Mesendoderm (in vitro differentiated cells): ENCODE results near the gene TINAG.

Experiments
- DNase-seq: peaks from one replicate; pipeline ENCODE4 v3.0.0; 2013
- H2AK5ac ChIP-seq: 2 replicates; pipeline ENCODE4 v1.6.1; 2013; ENCODE audit warnings: low read length, inconsistent platforms
- H2BK120ac ChIP-seq: 2 replicates; pipeline ENCODE4 v1.6.1; 2013; ENCODE audit warnings: low read depth, mild to moderate bottlenecking, low read length, moderate library complexity, mixed read lengths
- H2BK15ac ChIP-seq: replicated peaks from 2 replicates; pipeline ENCODE4 v1.6.1; 2013; ENCODE audit warnings: low read depth, mild to moderate bottlenecking, moderate library complexity
- H2BK5ac ChIP-seq: 2 replicates; pipeline ENCODE4 v1.6.1; 2013; ENCODE audit warnings: low read length, inconsistent platforms
- H3K18ac ChIP-seq: 2 replicates; pipeline ENCODE4 v1.6.1; 2013; ENCODE audit warnings: mild to moderate bottlenecking, low read length, mixed read lengths
- H3K23ac ChIP-seq: one replicate; pipeline ENCODE4 v1.6.1; 2013; ENCODE audit warnings: low read length
- H3K27ac ChIP-seq: 2 replicates; pipeline ENCODE4 v1.5.1; 2013; ENCODE audit warnings: low read depth, mild to moderate bottlenecking, inconsistent platforms, low read length, moderate library complexity
- H3K27me3 ChIP-seq: 2 replicates; pipeline ENCODE4 v1.6.1; 2013; ENCODE audit warnings: low read length, control low read depth, mild to moderate bottlenecking, inconsistent platforms; ENCODE audit not compliant: insufficient read depth, poor library complexity
- H3K36me3 ChIP-seq: 2 replicates; pipeline ENCODE4 v1.6.1; 2013; ENCODE audit warnings: low read length, inconsistent platforms; ENCODE audit not compliant: control insufficient read depth, insufficient read depth
- H3K4ac ChIP-seq: one replicate; pipeline ENCODE4 v1.6.1; 2013; ENCODE audit warnings: low read depth, mild to moderate bottlenecking, low read length, moderate library complexity
- H3K4me1 ChIP-seq: 2 replicates; pipeline ENCODE4 v1.6.1; 2013; ENCODE audit warnings: low read depth, low read length, inconsistent platforms; ENCODE audit not compliant: control insufficient read depth
- H3K4me2 ChIP-seq: 2 replicates; pipeline ENCODE4 v1.6.1; 2013; ENCODE audit warnings: low read length
- H3K4me3 ChIP-seq: 2 replicates; pipeline ENCODE4 v1.5.1; 2013; ENCODE audit warnings: mild to moderate bottlenecking, low read length
- H3K56ac ChIP-seq: one replicate; pipeline ENCODE4 v1.6.1; 2013; ENCODE audit warnings: low read length
- H3K79me1 ChIP-seq: 2 replicates; pipeline ENCODE4 v1.6.1; 2013; ENCODE audit warnings: low read length, inconsistent platforms
- H3K79me2 ChIP-seq: 2 replicates; pipeline ENCODE4 v1.6.1; 2013; ENCODE audit warnings: mild to moderate bottlenecking, low read length; ENCODE audit not compliant: control insufficient read depth, insufficient read depth
- H3K9ac ChIP-seq: 2 replicates; pipeline ENCODE4 v1.6.1; 2013; ENCODE audit warnings: low read length, inconsistent platforms
- H4K5ac ChIP-seq: one replicate; pipeline ENCODE4 v1.6.1; 2013; ENCODE audit warnings: low read length
- H4K8ac ChIP-seq: one replicate; pipeline ENCODE4 v1.6.1; 2013; ENCODE audit warnings: low read depth, mild to moderate bottlenecking, control low read depth, low read length, moderate library complexity
- WGBS: extraction: QIAGEN DNeasy Blood & Tissue Kit; methylation state at CpG from one replicate; pipeline ENCODE4 v1.1.7; 2013; ENCODE audit warnings: low lambda C conversion rate, missing lambda C conversion rate; ENCODE audit not compliant: insufficient coverage; ENCODE audit errors: extremely low coverage; 5-methylcytosine and 5-hydroxymethylcytosine counted together

The TINAG gene

DNA sequence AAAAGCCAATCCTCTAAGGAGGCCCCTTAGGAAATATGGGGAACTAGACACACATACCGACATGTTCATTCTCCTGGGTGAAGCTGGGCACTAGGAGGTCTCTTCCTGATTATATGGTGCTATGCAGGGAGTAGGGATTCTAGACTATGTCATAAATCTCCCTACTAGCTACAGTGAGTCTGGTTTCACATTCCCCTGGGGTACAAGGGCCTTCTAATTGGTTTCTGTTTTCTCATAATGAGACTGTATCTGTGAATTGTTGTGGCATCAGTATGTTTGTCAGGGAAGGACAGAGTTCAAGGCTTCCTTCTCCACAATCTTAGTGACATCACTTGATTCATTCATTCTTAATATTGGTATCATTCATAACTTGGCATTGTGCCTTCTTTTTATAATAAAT is 103.5 kb downstream of the TINAG start:
- Histone ChIP-seq H3K79me1 (no peaks in the 10 kb centered on the region), H4K8ac (no peak overlapping the region), H3K23ac (no peak overlapping the region), H3K27ac (no peak overlapping the region), H3K27me3 (no peaks in the 10 kb centered on the region), H3K4me2 (no peak overlapping the region), H3K9ac (no peak overlapping the region), H3K36me3 (no peaks in the 10 kb centered on the region), H2BK5ac (no peak overlapping the region), H3K56ac (no peak overlapping the region), H2BK15ac (no peak overlapping the region), H3K4ac (no peak overlapping the region), H2BK120ac (no peak overlapping the region), H4K5ac (no peak overlapping the region), H3K18ac (no peak overlapping the region), H2AK5ac (no peak overlapping the region), H3K4me3 (no peak overlapping the region), H3K4me1 (no peaks in the 10 kb centered on the region), H3K79me2 (no peaks in the 10 kb centered on the region)
- no CpG with 5 or more reads among the region's 1 CpG for WGBS
- DNase-seq = no peak

DNA sequence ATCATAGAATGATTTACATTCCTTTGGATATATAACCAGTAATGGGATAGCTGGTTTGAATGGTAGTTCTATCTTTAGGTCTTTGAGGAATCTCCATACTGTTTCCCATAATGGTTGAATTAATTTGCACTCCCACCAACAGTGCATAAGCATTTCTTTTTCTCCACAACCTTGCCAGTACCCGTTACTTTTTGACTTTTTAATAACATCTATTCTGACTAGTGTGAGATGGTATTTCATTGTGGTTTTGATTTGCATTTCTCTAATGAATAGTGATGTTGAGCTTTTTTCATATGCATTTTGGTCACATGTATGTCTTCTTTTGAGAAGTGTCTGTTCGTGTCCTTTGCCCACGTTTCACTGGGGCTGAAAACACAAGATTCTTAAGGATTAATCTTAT is 107.3 kb downstream of the TINAG start:
- Histone ChIP-seq H3K4me2 (no peak overlapping the region), H3K79me2 (no peaks in the 10 kb centered on the region), H3K18ac (no peak overlapping the region), H3K79me1 (no peaks in the 10 kb centered on the region), H3K23ac (no peak overlapping the region), H2BK15ac (no peak overlapping the region), H3K56ac (no peak overlapping the region), H4K8ac (no peak overlapping the region), H2BK5ac (no peak overlapping the region), H3K4me3 (no peak overlapping the region), H3K4ac (no peak overlapping the region), H2BK120ac (no peak overlapping the region), H2AK5ac (no peak overlapping the region), H4K5ac (no peak overlapping the region), H3K4me1 (no peaks in the 10 kb centered on the region), H3K27ac (no peak overlapping the region), H3K36me3 (no peaks in the 10 kb centered on the region), H3K27me3 (no peaks in the 10 kb centered on the region), H3K9ac (no peak overlapping the region)
- WGBS = no CpG with 5 or more reads among the region's 3 CpGs
- no peak for DNase-seq

DNA sequence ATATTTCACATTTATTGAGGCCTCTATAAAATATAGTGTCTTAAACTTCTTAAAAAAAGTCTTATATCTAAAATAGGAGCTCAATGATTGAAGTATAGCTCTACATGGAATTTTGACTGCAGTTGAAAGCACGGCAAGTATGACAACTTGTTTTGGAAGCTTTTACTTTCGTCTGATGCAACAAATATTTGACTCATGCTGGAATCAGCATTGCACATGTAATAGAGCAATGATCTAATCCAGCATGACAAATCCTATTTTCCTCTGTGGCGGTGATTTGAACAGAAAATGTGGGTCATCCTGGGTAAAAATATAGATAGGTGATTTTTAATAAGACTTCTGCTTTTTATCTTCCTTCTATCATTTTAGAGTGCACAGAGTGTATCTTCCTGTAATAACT is 111.6 kb downstream of the TINAG start:
- Histone ChIP-seq H3K56ac (no peak overlapping the region), H2BK15ac (no peak overlapping the region), H3K9ac (no peak overlapping the region), H3K79me2 (no peaks in the 10 kb centered on the region), H3K27me3 (no peaks in the 10 kb centered on the region), H3K23ac (no peak overlapping the region), H3K27ac (no peak overlapping the region), H3K4me1 (no peaks in the 10 kb centered on the region), H3K4me3 (no peak overlapping the region), H3K4me2 (no peak overlapping the region), H2AK5ac (no peak overlapping the region), H3K18ac (no peak overlapping the region), H3K79me1 (no peaks in the 10 kb centered on the region), H3K36me3 (no peaks in the 10 kb centered on the region), H3K4ac (no peak overlapping the region), H2BK5ac (no peak overlapping the region), H4K8ac (no peak overlapping the region), H4K5ac (no peak overlapping the region), H2BK120ac (no peak overlapping the region)
- DNase-seq = no peak
- no CpG with 5 or more reads among the region's 3 CpGs for WGBS

DNA sequence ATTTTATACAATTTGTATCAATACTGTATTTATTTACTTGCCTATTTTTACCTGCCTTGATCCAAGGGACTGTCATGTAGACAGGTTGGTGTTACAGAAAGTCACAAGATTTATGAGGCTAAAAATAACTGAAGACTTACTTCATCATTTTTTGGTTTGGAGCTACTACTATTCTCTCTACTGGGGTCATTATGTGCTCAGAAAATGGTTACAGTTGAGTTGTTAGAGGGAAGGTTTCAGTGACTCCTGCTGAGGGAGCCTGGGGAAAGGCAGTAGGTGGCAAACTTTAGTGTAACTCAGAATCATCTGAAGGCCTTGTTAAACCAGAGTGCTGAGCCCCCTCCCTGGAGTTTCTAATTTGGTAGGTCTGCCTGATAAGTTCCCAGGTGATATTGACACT is 118.8 kb downstream of the TINAG start:
- no peak overlapping the region for H3K27ac ChIP-seq
- H4K5ac ChIP-seq = no peak overlapping the region
- H3K23ac ChIP-seq = no peak overlapping the region
- H3K18ac ChIP-seq = no peak overlapping the region
- H4K8ac ChIP-seq = no peak overlapping the region
- no peaks in the 10 kb centered on the region for H3K36me3 ChIP-seq
- no peak overlapping the region for H2BK5ac ChIP-seq
- H3K56ac ChIP-seq = no peak overlapping the region
- no peak overlapping the region for H2AK5ac ChIP-seq
- H3K9ac ChIP-seq = no peak overlapping the region
- no peak for DNase-seq
- H2BK15ac ChIP-seq = no peak overlapping the region
- H3K4me1 ChIP-seq = no peaks in the 10 kb centered on the region
- no peak overlapping the region for H3K4ac ChIP-seq
- H3K79me2 ChIP-seq = no peaks in the 10 kb centered on the region
- no peak overlapping the region for H3K4me3 ChIP-seq
- no peaks in the 10 kb centered on the region for H3K27me3 ChIP-seq
- H3K79me1 ChIP-seq = no peaks in the 10 kb centered on the region
- no peak overlapping the region for H3K4me2 ChIP-seq
- H2BK120ac ChIP-seq = no peak overlapping the region

DNA sequence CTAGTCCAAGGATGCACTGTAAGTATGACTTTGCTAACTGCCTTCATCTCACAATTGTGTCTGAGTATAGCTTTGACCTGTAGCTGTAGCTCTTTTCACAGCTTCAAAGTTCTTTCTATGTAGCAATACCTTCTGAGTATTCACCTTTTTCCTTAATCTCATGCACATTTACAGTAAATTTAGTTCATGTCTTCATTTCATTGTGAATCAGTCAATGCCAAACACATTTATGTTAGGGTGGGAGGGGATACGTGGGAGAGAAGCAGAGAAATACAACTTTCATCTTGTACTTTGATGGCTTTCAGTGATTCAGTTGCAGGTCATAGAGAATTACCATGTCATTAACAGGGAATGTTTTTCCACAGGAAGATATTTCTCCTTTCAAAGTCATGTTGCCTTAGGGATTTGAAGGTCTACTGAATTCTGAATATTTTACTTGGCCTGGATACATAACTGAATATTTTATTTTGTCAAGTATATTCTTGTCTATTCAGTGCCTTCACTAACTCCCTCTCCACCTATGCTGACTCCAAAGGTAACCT is 119.2 kb downstream of the TINAG start:
- no CpG with 5 or more reads among the region's 1 CpG for WGBS
- Histone ChIP-seq H2BK15ac (no peak overlapping the region), H2BK120ac (no peak overlapping the region), H2BK5ac (no peak overlapping the region), H4K5ac (no peak overlapping the region), H3K56ac (no peak overlapping the region), H3K79me1 (no peaks in the 10 kb centered on the region), H3K4me2 (no peak overlapping the region), H3K18ac (no peak overlapping the region), H3K79me2 (no peaks in the 10 kb centered on the region), H3K9ac (no peak overlapping the region), H4K8ac (no peak overlapping the region), H2AK5ac (no peak overlapping the region), H3K23ac (no peak overlapping the region), H3K27me3 (no peaks in the 10 kb centered on the region), H3K4ac (no peak overlapping the region), H3K27ac (no peak overlapping the region), H3K4me3 (no peak overlapping the region), H3K4me1 (no peaks in the 10 kb centered on the region), H3K36me3 (no peaks in the 10 kb centered on the region)
- no peak for DNase-seq

DNA sequence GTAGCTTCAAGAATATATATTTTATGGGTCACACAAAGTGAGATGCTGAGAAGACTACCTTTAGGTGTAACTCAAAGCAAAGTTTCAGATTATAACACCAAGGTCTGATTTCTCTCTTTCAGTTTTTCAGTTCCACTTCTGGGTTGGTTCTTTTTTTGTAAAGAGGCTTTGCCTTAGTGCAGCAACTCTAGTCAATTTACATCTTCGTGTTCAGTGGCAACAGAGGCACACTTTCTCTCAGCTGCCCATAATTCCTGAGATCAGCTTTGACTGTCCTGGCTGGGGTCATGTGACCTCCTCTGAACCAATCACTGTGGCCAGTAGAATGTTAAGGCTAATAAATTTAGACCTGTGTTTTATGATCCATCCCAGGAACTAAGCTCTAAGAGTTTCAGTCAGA is 120.2 kb downstream of the TINAG start:
- no peak overlapping the region for H4K5ac ChIP-seq
- H3K79me1 ChIP-seq = no peaks in the 10 kb centered on the region
- H2BK120ac ChIP-seq = no peak overlapping the region
- H3K27ac ChIP-seq = no peak overlapping the region
- no peak for DNase-seq
- no peak overlapping the region for H3K4ac ChIP-seq
- no peak overlapping the region for H2BK15ac ChIP-seq
- no peak overlapping the region for H2BK5ac ChIP-seq
- no peak overlapping the region for H3K56ac ChIP-seq
- H3K36me3 ChIP-seq = no peaks in the 10 kb centered on the region
- no peaks in the 10 kb centered on the region for H3K79me2 ChIP-seq
- H3K9ac ChIP-seq = no peak overlapping the region
- H3K4me3 ChIP-seq = no peak overlapping the region
- no peak overlapping the region for H3K4me2 ChIP-seq
- no peaks in the 10 kb centered on the region for H3K4me1 ChIP-seq
- H3K27me3 ChIP-seq = no peaks in the 10 kb centered on the region
- H3K23ac ChIP-seq = no peak overlapping the region
- H4K8ac ChIP-seq = no peak overlapping the region
- no peak overlapping the region for H3K18ac ChIP-seq
- no peak overlapping the region for H2AK5ac ChIP-seq
- no CpG with 5 or more reads among the region's 1 CpG for WGBS
